GM19351 (cell line): Measurements from ENCODE around the gene BCL11B.

Source experiments
- ATAC-seq: cut with Tn5 transposase; IDR thresholded peaks from one replicate; pipeline ENCODE4 v1.9.1; 2021; ENCODE audit warnings: mild to moderate bottlenecking, moderate library complexity; ENCODE audit not compliant: unreplicated experiment

BCL11B gene

GRCh38 chr14:99226687-99227086 is 45.3 kb downstream of the BCL11B start:
- no peak for ATAC-seq

GRCh38 chr14:99225436-99226203 is 46.4 kb downstream of the BCL11B start:
- ATAC-seq = no peak

- no peak for ATAC-seq
These were observed 47.0 kb downstream of the BCL11B start for GRCh38 chr14:99224948-99225347.

GRCh38 chr14:99224116-99224910 is 47.7 kb downstream of the BCL11B start:
- no peak for ATAC-seq

GRCh38 chr14:99221445-99221844 is 50.6 kb downstream of the BCL11B start:
- ATAC-seq = no peak

- ATAC-seq = no peak
These were observed 54.7 kb downstream of the BCL11B start for GRCh38 chr14:99217066-99217955.

GRCh38 chr14:99216191-99216590 is 55.8 kb downstream of the BCL11B start:
- no peak for ATAC-seq

GRCh38 chr14:99215277-99215676 is 56.7 kb downstream of the BCL11B start:
- no peak for ATAC-seq

- ATAC-seq = no peak
These were observed 57.3 kb downstream of the BCL11B start for GRCh38 chr14:99214701-99215100.

- ATAC-seq = no peak
These were observed 58.4 kb downstream of the BCL11B start for GRCh38 chr14:99213527-99213971.

GRCh38 chr14:99213101-99213500 is 58.9 kb downstream of the BCL11B start:
- ATAC-seq = no peak

GRCh38 chr14:99212646-99213045 is 59.4 kb downstream of the BCL11B start:
- no peak for ATAC-seq

- no peak for ATAC-seq
These were observed 59.8 kb downstream of the BCL11B start for GRCh38 chr14:99212199-99212598.

GRCh38 chr14:99211410-99211809 is 60.6 kb downstream of the BCL11B start:
- no peak for ATAC-seq

- ATAC-seq = no peak
These were observed 61.7 kb downstream of the BCL11B start for GRCh38 chr14:99210333-99210732.

- no peak for ATAC-seq
These were observed 62.6 kb downstream of the BCL11B start for GRCh38 chr14:99209409-99209808.

GRCh38 chr14:99208318-99208717 is 63.7 kb downstream of the BCL11B start:
- ATAC-seq = no peak

- no peak for ATAC-seq
These were observed 64.5 kb downstream of the BCL11B start for GRCh38 chr14:99207456-99207855.

GRCh38 chr14:99206090-99206489 is 65.9 kb downstream of the BCL11B start:
- ATAC-seq = no peak

GRCh38 chr14:99205086-99205688 is 66.8 kb downstream of the BCL11B start:
- ATAC-seq = no peak

GRCh38 chr14:99203801-99204200 is 68.2 kb downstream of the BCL11B start:
- no peak for ATAC-seq
